Caco-2 (cell line): ENCODE measurements around the gene IL17RC. TPM values are rescaled to one million over a fixed set of nuclear protein-coding genes. Genes with fewer than 3 reads are reported as not detected.

Source experiments
- BruUV-seq: library from RNA; stranded (reverse); fragments of 400-500 nt; replicated peaks from 2 replicates; lab custom pipeline; 2021; lab: Mats Ljungman, UMichigan
- CTCF ChIA-PET: fragments of 300-600 bp; sonication (Branson Sonifier 250); formaldehyde crosslinking; loops from one replicate; lab custom pipeline; 2022; ENCODE audit warnings: antibody characterized with exemption; lab: Charles Lee
- POLR2A ChIA-PET: fragments of 300-600 bp; sonication (Branson Sonifier 250); formaldehyde crosslinking; loops from one replicate; lab custom pipeline; 2022; ENCODE audit warnings: antibody characterized with exemption; lab: Charles Lee
- DNase-seq, 2 experiments: peaks; one replicate each; pipeline versions ENCODE4 v3.0.0 to v3.0.0-alpha.2; 2020 to 2022
- H3K27me3 ChIP-seq: replicated peaks from 2 replicates; pipeline ENCODE4 v1.6.0; 2011; ENCODE audit warnings: low read length; ENCODE audit not compliant: control insufficient read depth, insufficient read depth
- H3K36me3 ChIP-seq: 2 replicates; pipeline ENCODE4 v1.5.1; 2011; ENCODE audit warnings: low read length; ENCODE audit not compliant: control insufficient read depth, insufficient read depth
- H3K4me1 ChIP-seq: fragments of 250-450 bp; sonication (Bioruptor Pico); 2 replicates; pipeline ENCODE4 v1.5.1; 2020; ENCODE audit warnings: mild to moderate bottlenecking
- H3K4me3 ChIP-seq: 2 replicates; pipeline ENCODE4 v1.5.1; 2011; ENCODE audit warnings: low read depth, mild to moderate bottlenecking, control low read depth, low read length
- H3K9me3 ChIP-seq: fragments of 250-450 bp; sonication (Bioruptor Pico); 2 replicates; pipeline ENCODE4 v1.5.1; 2020; ENCODE audit warnings: mild to moderate bottlenecking, moderate library complexity
- H3K27ac Mint-ChIP-seq: one replicate; pipeline ENCODE4 v1.8.0; 2022; ENCODE audit warnings: mixed read lengths; ENCODE audit not compliant: unreplicated experiment
- H3K27me3 Mint-ChIP-seq: one replicate; pipeline ENCODE4 v1.8.0; 2022; ENCODE audit warnings: mixed read lengths; ENCODE audit not compliant: insufficient read depth, unreplicated experiment
- H3K36me3 Mint-ChIP-seq: one replicate; pipeline ENCODE4 v1.8.0; 2022; ENCODE audit warnings: mild to moderate bottlenecking, mixed read lengths; ENCODE audit not compliant: insufficient read depth, unreplicated experiment
- H3K4me1 Mint-ChIP-seq: one replicate; pipeline ENCODE4 v1.8.0; 2022; ENCODE audit warnings: low read depth, mixed read lengths; ENCODE audit not compliant: unreplicated experiment
- H3K4me3 Mint-ChIP-seq: one replicate; pipeline ENCODE4 v1.8.0; 2022; ENCODE audit warnings: mild to moderate bottlenecking, moderate library complexity, mixed read lengths; ENCODE audit not compliant: unreplicated experiment
- H3K9me3 Mint-ChIP-seq: one replicate; pipeline ENCODE4 v1.8.0; 2022; ENCODE audit warnings: mixed read lengths; ENCODE audit not compliant: unreplicated experiment
- CTCF ChIP-seq, 2 experiments: fragments of 200-600 bp in 1 of 2; IDR thresholded peaks; 1 replicate in 1 of 2; 2 replicates in 1 of 2; pipeline versions ENCODE4 v1.5.1 to v1.8.0; 2011 to 2022; ENCODE audit warnings: antibody characterized with exemption in 1 of 2, control low read depth in 1 of 2, inconsistent platforms in 1 of 2, low read depth in 1 of 2, low read length in 1 of 2, mild to moderate bottlenecking in 1 of 2, moderate library complexity in 1 of 2; ENCODE audit not compliant: insufficient read depth in 1 of 2, severe bottlenecking in 1 of 2, unreplicated experiment in 1 of 2
- intact Hi-C: fragments of 100-400 bp; cut with micrococcal nuclease; formaldehyde crosslinking; loops from one replicate; pipeline ENCODE4 v1.10.0; 2022; ENCODE audit not compliant: unreplicated experiment
- total RNA-seq: library from RNA; stranded (reverse); gene quantifications from 2 replicates; pipeline ENCODE4 v1.2.3, GENCODE V29; 2022

The IL17RC gene
- total RNA-seq, 1 experiment from 2014 or later = 11.3 TPM

- Mint-ChIP-seq H3K9me3 (no peaks in the 10 kb centered on the region), H3K27me3 (no peaks in the 10 kb centered on the region), H3K4me1 (peaks cover 8% of the 10 kb centered on the region), H3K36me3 (peaks cover 31% of the 10 kb centered on the region), H3K27ac (peak overlapping the region; percentile 96), H3K4me3 (peak overlapping the region; percentile 88)
- CTCF ChIA-PET = interaction anchor here (0.6 to 4.4 kb wide), 21 partner anchors 9 to 528 kb away, joined by 3 to 81 read pairs (median 4); partner anchors contain the start of genes FANCD2, IL17RC, IL17RE and OGG1
- no peak for DNase-seq
- Histone ChIP-seq H3K36me3 (peaks cover 1% of the 10 kb centered on the region; the same call in 1 of the 2 replicates), H3K4me1 (peaks cover 6% of the 10 kb centered on the region; the same call in 1 of the 2 replicates), H3K4me3 (peak overlapping the region; percentile 92), H3K27me3 (no peaks in the 10 kb centered on the region), H3K9me3 (no peaks in the 10 kb centered on the region)
- POLR2A ChIA-PET = interaction anchor here (0.6 to 2.4 kb wide), 18 partner anchors 9 to 739 kb away, joined by 3 to 49 read pairs (median 6); partner anchors contain the start of genes ARPC4, FANCD2, IL17RC and IL17RE
- BruUV-seq = no TSS peak
- no peak for TF ChIP-seq CTCF (IDR thresholded peaks at IDR 0.05; ENCODE audit: insufficient read depth in 1 of 2, low read depth in 1 of 2, low read length in 1 of 2, severe bottlenecking in 1 of 2, unreplicated experiment in 1 of 2)
- intact Hi-C loops = loop anchor here (1.0 to 5.0 kb wide), 4 partner anchors 16 to 105 kb away; partner anchors contain the start of genes JAGN1 and RPUSD3
Observed at GRCh38 chr3:9932535-9932842, 15.6 kb downstream of the IL17RC start.

- ChIA-PET POLR2A (interaction anchor here (0.6 to 2.4 kb wide), 20 partner anchors 9 to 738 kb away, joined by 3 to 49 read pairs (median 6); partner anchors contain the start of genes ARPC4, FANCD2, IL17RC and IL17RE), CTCF (interaction anchor here (0.6 to 4.4 kb wide), 24 partner anchors 9 to 527 kb away, joined by 3 to 81 read pairs (median 4); partner anchors contain the start of genes FANCD2, IL17RC, IL17RE and OGG1)
- peak overlapping the region; percentile 92 for H3K4me3 ChIP-seq
- peak; percentile 67 to 89 for TF ChIP-seq CTCF (IDR thresholded peaks at IDR 0.05; ENCODE audit: insufficient read depth in 1 of 2, low read depth in 1 of 2, low read length in 1 of 2, severe bottlenecking in 1 of 2, unreplicated experiment in 1 of 2)
- H3K27me3 ChIP-seq = no peaks in the 10 kb centered on the region
- intact Hi-C loops = loop anchor here (1.0 to 5.0 kb wide), 5 partner anchors 17 to 106 kb away; partner anchors contain the start of genes IL17RE, JAGN1 and RPUSD3
- no peaks in the 10 kb centered on the region for H3K9me3 ChIP-seq
- DNase-seq = peak; percentile 81 to 85
- TSS peak; percentile 71 for BruUV-seq
- Mint-ChIP-seq H3K4me1 (peaks cover 8% of the 10 kb centered on the region), H3K4me3 (peak overlapping the region; percentile 88), H3K36me3 (peaks cover 31% of the 10 kb centered on the region), H3K27ac (peak overlapping the region; percentile 96), H3K9me3 (no peaks in the 10 kb centered on the region), H3K27me3 (no peaks in the 10 kb centered on the region)
- peaks cover 6% of the 10 kb centered on the region; the same call in 1 of the 2 replicates for H3K4me1 ChIP-seq
- peaks cover 1% of the 10 kb centered on the region; the same call in 1 of the 2 replicates for H3K36me3 ChIP-seq
Observed at GRCh38 chr3:9932843-9933560, 16.1 kb downstream of the IL17RC start.
